Measurements from ENCODE around the gene MT1F.
"Not testable (repeated sequence)": the region's sequence is repeated elsewhere in the genome, so short reads cannot be mapped to it uniquely, and the experiment has no call there.

MT1F gene

GRCh38 chr16:56645311-56645710, 12.4 kb upstream of the MT1F start:
- DNase-seq (ENCODE audit: low read depth in 2 of 2) = no peak

GRCh38 chr16:56645838-56646237, 11.9 kb upstream of the MT1F start:
- DNase-seq (ENCODE audit: low read depth in 2 of 2) = no peak

GRCh38 chr16:56647641-56648431, 9.9 kb upstream of the MT1F start:
- DNase-seq (ENCODE audit: low read depth in 2 of 2) = no peak

DNA sequence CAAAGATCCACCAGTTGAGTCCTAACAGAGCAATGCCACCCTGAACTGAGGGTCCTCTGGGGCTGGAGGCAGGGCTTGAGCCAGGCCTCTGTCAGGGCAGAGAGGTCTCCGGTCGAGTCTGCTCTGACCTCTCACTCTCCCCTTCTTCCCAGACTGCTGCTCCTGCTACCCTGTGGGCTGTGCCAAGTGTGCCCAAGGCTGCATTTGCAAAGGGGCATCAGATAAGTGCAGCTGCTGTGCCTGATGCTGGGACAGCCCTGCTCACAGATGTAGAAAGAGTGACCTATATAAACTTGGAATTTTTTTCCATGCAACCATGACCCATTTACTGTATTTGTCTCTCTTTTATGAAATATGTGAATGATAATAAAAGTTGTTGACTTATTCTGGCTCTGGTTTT, 8.5 kb upstream of the MT1F start:
- DNase-seq (ENCODE audit: low read depth in 2 of 2) = no peak

DNA sequence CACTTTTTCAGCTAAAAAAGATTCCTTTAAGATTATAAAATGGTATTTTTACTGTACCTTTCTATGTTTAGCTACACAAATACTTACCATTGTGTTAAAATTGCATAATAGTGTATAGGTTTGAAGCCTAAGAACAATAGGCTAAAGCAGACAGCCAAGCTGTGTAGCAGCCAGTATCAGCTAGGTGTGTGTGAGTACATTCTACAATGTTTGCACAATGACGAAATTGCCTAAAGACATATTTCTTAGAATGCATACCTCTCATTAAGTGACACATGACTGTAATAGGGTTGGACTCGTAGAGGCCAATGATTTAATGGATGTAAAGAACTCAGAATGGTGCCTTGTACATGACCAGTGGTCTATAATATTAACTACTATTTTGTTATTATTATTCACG, 7.9 kb upstream of the MT1F start:
- DNase-seq (ENCODE audit: low read depth in 2 of 2) = no peak

- DNase-seq (ENCODE audit: low read depth in 2 of 2) = no peak
Observed at GRCh38 chr16:56651586-56651985, 6.2 kb upstream of the MT1F start, which contains the start of gene MT1B. Gene MT1B, plus strand, starts transcription at chr16:56651886. Its CDS starts 68 bp downstream, at chr16:56651954.

DNA sequence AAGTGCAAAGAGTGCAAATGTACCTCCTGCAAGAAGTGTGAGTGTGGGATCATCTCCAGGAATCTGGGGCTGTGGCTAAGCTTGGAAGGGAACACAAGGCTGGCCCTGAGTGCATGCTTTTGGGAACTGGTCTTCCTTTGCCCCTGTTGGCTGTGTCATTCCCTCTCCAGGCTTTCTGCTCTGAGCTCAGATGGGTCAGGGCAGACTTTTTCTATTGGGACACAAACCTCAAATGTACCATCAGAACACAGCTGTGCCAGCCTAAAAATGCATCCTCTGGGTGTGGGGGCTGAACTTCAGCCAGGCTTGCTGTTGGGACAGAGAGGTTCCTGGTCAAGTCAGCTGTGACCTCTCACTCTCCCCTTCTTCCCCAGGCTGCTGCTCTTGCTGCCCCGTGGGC, 5.2 kb upstream of the MT1F start:
- no peak for DNase-seq (ENCODE audit: low read depth in 2 of 2)

DNA sequence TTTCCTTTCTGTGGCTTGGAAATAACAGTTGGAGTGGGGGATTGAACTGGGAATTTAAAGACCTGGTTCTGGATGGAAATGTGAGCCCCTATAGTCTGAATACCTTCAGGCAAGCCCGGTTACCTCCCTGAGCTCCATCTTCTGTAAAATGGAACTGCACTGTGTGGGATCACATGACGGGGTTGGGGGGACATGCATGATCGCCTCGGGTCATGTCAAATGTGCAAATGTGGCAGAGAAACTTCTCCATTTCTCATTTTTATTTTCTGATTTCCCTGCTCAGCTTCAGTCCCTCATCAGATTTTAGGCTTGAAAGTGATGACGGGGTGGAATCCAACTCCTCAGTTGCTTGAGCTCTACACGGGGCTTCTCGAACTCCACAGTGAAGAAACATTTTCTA, 4.5 kb upstream of the MT1F start:
- no peak for DNase-seq (ENCODE audit: low read depth in 2 of 2)

GRCh38 chr16:56658327-56658875, 642 bp downstream of the MT1F start:
- DNase-seq (ENCODE audit: low read depth in 2 of 2) = no peak

- DNase-seq (ENCODE audit: low read depth in 2 of 2) = no peak
Observed at GRCh38 chr16:56662357-56663354, 4.9 kb downstream of the MT1F start.

DNA sequence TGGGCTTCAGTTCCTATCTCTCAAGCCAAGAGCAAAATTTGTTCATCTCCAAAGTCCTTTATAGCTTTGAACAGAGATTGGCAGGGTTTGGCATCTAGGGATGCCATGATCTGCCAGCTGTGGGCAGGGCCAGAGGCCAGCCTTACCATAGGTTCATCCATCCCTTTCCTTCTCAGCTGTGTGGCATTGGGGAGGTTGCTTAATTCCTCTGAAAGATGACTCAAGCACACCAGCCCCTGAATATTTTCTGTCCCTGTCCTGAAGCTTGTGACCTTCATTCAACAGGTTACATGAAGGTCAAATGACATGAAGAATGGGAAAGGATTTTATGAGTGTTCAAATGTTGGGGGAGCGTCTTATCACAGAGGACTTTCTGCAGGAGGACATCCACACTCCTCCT, 6.7 kb downstream of the MT1F start:
- DNase-seq (ENCODE audit: low read depth in 2 of 2) = no peak

DNA sequence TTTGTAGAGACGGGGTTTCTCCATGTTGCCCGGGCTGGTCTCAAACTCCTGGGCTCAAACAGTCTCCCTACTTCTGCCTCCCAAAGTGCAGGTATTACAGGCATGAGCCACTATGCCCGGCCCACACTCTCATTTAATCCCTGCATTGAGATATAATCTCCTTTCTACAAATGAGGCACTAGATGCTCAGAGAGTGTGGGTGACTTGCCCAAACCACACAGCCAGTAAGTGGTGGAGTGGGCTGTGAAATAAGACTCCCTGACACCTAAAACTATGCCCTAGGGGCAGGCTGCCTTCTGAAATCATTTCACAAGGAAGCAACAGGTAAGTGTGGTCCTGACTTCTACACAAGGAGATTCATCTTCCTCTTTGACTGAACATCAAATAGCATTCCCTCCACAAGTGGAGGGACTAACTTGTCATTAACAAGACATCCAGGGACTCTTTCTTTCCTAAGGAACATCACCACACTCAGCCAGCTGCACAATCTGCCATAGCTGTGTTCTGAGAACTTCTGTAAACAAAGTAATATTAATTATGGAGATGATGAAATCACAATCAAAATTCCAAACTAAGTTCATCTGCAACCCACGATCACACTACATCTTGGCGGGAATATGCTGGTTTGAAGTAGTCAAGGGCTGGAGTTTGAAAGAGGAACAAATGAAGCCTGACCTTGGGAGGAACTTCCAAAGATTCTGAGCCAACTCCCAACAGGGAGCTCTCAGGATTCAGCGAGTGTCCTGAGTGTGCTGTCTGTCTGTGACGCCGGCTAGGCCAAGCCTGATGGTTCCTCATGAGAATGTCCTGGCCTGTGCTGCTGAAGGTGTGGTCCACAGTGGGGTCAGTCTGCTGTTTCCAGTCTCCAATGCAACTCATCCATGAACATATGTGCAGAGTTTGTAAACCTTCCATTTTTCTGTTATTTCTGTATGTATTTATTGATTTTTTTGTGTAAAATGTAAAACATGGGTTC, 7.8 kb downstream of the MT1F start:
- DNase-seq (ENCODE audit: low read depth in 2 of 2) = not testable (repeated sequence)

DNA sequence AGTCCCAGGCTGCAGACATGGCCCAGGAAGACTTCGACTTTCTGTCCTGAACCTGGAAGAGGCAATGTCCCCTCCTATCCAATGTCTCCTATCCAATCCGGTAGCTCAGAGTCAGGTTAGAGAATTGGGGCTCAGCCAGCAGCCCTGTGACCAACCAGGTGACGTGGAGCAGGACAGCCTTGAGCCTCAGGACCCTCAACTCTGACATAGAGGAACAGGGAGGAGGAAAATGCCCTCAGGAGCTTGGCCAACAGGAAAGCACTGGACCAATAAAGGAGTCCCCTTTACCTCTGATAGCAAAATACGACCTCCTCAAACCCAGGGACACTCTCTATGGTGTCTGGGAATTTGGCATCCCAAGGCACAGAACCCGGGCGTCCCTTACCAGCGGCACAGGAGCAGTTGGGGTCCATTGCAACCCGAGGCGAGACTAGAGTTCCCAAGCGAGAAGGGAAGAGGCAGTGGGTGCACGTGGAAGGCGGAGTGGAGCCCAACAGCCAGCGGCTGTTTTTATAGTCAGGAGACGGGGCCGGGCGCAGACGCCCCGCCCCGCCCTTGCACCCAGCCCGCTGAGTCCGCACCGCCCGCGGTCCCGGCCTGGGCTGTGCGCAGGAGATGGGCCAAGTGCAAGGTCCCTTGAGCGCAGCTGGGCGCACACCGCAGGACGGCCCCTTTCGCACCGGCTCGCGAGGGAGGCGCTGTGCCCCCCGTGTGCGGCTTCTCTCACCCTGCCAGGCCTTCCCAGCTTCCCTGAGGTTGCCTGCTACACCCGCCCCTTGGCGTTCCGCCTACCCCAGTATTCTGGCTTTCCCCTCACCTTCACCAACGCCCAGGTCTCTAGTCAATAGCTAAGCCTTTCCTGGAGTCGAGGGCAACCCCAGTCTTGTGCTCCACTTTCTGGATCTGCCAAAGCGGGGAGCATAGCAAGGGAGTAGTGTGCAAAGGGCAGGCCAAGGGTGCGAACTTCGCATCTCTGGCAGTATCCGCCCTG, 10.1 kb downstream of the MT1F start, which contains the start of gene MT1G:
MT1G (minus strand) TSS at position 485 of the 991 bp plus-strand sequence; CDS start at position 413, 72 bp downstream.
- DNase-seq (ENCODE audit: low read depth in 2 of 2) = no peak

DNA sequence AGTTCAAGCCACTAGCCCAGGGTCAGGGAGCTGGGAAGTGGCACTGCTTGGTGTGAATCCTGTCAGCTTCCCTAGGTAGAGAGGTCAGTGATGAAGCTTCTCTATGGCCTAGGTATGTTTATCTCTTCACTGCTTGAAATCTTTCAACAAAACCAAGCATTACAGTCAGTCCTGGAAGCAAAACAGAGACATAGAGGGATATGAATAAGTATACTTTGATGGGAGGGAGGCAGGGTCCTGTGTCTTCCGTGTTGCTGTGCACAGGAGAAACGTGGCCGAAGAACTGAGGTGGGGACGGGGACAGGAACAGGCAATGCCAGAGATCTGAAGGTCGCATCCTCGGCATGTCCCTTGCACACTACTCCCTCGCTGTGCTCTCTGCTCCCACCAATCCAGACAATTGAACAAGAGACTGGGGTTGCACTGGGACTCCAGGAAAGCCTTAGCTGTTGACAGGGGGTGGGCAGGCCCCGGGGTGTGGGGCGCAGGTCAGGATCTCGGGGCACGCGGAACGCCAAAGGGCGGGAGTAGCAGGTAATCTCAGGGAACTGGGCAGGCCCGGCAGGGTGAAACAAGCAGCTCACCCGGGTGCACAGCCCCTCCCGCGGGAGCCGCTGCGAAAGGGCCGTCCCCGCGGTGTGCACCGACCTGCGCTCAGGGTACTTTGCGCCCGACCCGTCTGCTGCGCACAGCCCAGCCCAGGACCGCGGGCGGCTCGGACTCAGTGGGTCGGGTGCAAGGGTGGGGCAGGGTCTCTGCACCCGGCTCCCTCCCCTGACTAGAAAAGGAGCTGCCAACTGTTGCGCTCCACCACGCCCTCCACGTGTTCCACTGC, 11.5 kb downstream of the MT1F start, which contains the start of gene MT1H:
MT1H (plus strand) TSS at position 810 of the 835 bp plus-strand sequence. CDS start 71 bp downstream, outside the sequence.
- no peak for DNase-seq (ENCODE audit: low read depth in 2 of 2)

DNA sequence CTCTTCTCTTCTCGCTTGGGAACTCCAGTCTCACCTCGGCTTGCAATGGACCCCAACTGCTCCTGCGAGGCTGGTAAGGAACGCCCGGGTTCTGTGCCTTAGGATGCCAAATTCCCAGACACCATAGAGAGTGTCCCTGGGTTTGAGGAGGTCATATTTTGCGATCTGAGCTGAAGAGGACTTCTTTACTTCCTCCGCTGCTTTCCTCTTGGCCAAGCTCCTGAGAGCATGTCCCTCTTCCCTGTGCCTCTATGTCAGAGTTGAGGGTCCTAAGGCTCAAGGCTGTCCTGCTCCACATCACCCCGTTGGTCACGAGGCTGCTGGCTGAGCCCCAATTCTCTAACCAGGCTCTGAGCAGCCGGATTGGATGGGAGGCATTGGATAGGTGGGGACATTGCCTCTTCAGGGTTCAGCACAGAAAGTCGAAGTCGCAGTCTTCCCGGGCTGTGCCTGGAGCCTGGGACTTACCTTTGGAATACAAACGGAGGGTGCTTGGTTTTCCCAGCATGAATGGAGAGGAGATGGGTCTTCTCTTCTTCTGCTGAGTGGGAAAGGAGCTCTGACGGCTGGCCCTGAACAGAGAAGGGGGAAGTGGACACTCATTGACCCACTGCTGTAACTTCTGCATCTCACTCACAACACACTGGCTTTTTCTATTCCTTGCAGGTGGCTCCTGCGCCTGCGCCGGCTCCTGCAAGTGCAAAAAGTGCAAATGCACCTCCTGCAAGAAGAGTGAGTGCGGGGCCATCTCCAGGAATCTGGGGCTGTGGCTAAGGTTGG, 12.3 kb downstream of the MT1F start:
- no peak for DNase-seq (ENCODE audit: low read depth in 2 of 2)

- DNase-seq (ENCODE audit: low read depth in 2 of 2) = no peak
Observed at GRCh38 chr16:56670620-56670934, 12.8 kb downstream of the MT1F start.

- not testable (repeated sequence) for DNase-seq (ENCODE audit: low read depth in 2 of 2)
Observed at GRCh38 chr16:56671691-56672090, 13.9 kb downstream of the MT1F start.

DNA sequence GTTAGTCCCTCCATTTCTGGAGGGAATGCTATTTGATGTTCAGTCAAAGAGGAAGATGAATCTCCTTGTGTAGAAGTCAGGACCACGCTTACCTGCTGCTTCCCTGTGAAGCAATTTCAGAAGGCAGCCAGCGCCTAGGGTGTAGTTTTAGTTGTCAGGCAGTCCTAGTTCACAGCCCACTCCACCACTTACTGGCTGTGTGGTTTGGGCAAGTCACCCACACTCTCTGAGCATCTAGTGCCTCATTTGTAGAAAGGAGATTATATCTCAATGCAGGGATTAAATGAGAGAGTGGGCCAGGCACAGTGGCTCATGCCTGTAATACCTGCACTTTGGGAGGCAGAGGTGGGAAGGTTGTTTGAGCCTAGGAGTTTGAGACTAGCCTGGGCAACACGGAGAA, 14.4 kb downstream of the MT1F start:
- not testable (repeated sequence) for DNase-seq (ENCODE audit: low read depth in 2 of 2)
